PFSK-1 (cell line): ENCODE results near the gene ANTXR1.

Source experiments
- FOXP2 ChIP-seq: optimal IDR thresholded peaks from 2 replicates; pipeline ENCODE3; 2011; ENCODE audit warnings: borderline replicate concordance, control low read depth, inconsistent platforms; ENCODE audit not compliant: insufficient read depth; ENCODE audit errors: extremely low read length, extremely low read depth
- POLR2AphosphoS5 ChIP-seq: IDR thresholded peaks from 2 replicates; pipeline ENCODE4 v1.6.1; 2012; ENCODE audit warnings: low read depth, mild to moderate bottlenecking, control low read depth, low read length, moderate library complexity
- REST ChIP-seq, 2 experiments: IDR thresholded peaks; 2 replicates each; pipeline versions ENCODE4 v1.6.1 to v1.8.0; 2011 to 2012; ENCODE audit warnings: low read depth in 2 of 2, low read length in 2 of 2, control low read depth in 1 of 2, inconsistent platforms in 1 of 2, mild to moderate bottlenecking in 1 of 2, moderate library complexity in 1 of 2; ENCODE audit not compliant: insufficient read depth in 1 of 2
- SIN3A ChIP-seq: IDR thresholded peaks from 2 replicates; pipeline ENCODE4 v1.6.1; 2012; ENCODE audit warnings: mild to moderate bottlenecking, low read length, moderate library complexity, borderline replicate concordance; ENCODE audit not compliant: insufficient read depth
- TAF1 ChIP-seq: IDR thresholded peaks from 2 replicates; pipeline ENCODE4 v1.6.1; 2012; ENCODE audit warnings: low read length, control low read depth, borderline replicate concordance; ENCODE audit not compliant: insufficient read depth

The ANTXR1 gene

GRCh38 chr2:69205491-69205890 lies 192.5 kb downstream of the ANTXR1 start:
- TF ChIP-seq POLR2AphosphoS5 (no peak), FOXP2 (no peak), TAF1 (no peak), REST (IDR thresholded peaks at IDR 0.05; ENCODE audit: insufficient read depth in 1 of 2, low read depth in 2 of 2, low read length in 2 of 2) (no peak)

DNA sequence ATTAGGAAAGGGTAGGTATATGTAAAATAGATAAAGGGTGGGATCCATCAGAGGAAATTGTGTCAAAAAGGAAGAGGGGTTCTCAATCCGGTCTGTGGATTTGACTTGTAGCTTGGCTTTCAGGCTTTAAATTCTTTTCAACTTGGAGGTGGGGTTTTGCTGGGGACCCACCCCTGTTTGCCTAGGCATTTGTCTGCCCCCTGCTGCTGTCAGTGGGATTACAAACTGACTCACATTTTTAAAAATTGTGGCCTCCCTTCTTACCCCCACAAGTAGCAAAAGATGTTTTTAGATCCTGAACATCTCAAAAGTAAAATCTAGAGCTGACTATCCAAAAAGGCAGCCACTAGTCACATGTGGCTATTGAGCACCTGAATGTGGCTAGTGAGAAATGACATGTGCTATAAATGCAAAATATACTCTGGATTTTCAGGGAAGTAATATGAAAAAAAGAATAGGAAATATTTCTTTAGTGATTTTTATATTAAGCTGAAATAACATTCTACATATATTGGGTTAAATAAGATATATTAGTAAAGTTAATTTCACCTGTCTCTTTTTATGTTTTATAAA lies 195.1 kb downstream of the ANTXR1 start:
- TF ChIP-seq TAF1 (no peak), POLR2AphosphoS5 (no peak), FOXP2 (no peak), SIN3A (no peak), REST (IDR thresholded peaks at IDR 0.05; ENCODE audit: insufficient read depth in 1 of 2, low read depth in 2 of 2, low read length in 2 of 2) (no peak)

- TF ChIP-seq TAF1, result no peak
- TF ChIP-seq FOXP2, result no peak
- TF ChIP-seq REST (IDR thresholded peaks at IDR 0.05; ENCODE audit: insufficient read depth in 1 of 2, low read depth in 2 of 2, low read length in 2 of 2), result no peak
- no peak for TF ChIP-seq SIN3A
- TF ChIP-seq POLR2AphosphoS5, result no peak
Measured at GRCh38 chr2:69209482-69209881, 196.5 kb downstream of the ANTXR1 start.

- TF ChIP-seq TAF1 (no peak), POLR2AphosphoS5 (no peak), SIN3A (no peak), REST (IDR thresholded peaks at IDR 0.05; ENCODE audit: insufficient read depth in 1 of 2, low read depth in 2 of 2, low read length in 2 of 2) (no peak), FOXP2 (no peak)
Measured at GRCh38 chr2:69210385-69210784, 197.4 kb downstream of the ANTXR1 start.

DNA sequence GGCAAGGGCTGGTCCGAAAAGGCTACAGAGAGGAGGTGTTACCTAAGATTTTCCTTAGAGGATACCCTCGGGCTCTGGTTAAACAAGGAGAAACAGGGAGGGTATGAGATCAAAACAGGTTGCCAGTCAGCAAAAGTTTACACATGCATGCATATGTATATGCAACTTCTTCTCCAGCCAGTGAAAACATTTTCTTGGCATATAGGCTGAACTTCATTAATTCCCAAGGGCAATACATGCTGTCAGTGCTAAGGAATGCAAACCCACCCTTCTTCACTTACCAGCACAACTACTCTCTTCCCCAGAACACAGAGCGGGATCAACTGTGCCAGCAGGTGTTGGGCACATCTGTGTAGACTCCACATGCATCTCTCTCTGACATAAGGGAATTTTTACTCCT lies 198.1 kb downstream of the ANTXR1 start:
- TF ChIP-seq POLR2AphosphoS5, result no peak
- no peak for TF ChIP-seq SIN3A
- TF ChIP-seq TAF1, result no peak
- no peak for TF ChIP-seq REST (IDR thresholded peaks at IDR 0.05; ENCODE audit: insufficient read depth in 1 of 2, low read depth in 2 of 2, low read length in 2 of 2)
- TF ChIP-seq FOXP2, result no peak
